Amygdala (tissue), 56 donors: ENCODE data around the gene PPARG.
A peak's percentile ranks its signal among the peaks of the same experiment; 100 is the strongest.
"Not testable (repeated sequence)": the region's sequence is repeated elsewhere in the genome, so short reads cannot be mapped to it uniquely, and the experiment has no call there.

Experiments used
- DNase-seq, 56 donors: peaks; one replicate each; lab custom pipeline; 2025; lab: John Stamatoyannopoulos, UW

PPARG gene

DNA sequence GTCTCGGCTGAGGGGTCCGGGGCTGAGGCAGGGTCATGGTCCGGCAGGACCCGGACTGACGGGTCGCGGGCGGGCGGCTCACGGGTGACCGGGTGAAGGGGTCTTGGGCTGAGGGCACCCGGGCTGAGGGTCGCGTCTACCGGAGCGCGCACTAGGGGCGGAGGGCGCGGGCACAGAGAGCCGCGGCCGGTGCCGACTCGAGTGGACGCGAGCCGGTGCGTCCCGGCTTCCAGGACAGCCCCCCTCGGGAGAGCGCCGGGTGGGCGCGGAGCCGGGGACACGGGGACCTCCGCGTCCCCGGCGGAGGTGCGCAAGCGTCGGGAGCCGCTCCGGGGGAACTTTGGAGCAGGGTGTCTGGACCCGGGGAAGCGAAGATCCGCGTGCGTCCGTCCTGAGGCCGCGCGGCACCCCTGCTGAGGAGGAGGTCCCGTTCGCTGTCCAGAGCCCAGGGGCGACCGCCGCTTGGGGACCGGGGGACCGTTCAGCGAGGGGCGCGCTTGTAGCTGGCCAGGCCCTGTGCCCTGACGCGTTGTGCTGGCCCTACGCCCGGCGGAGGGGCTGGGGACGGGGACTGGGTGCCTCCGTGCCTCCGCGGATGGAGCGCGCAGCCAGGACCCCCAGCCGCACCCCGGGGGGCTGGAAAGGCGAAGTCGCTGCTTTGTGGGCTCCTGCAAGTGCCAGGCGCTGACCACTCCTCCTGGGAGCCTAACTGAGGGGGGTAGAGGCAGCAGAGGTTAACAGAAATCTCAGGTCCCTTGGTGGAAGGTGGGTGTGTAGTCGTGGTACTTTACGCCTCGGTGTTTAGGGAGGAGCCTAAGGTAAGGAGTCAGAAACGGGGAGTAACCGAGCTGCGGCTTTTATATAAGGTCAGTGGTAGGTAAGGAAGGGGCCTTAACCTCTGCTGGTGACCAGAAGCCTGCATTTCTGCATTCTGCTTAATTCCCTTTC, at the start of gene PPARG:
TSS of gene PPARG (plus strand) at position 889 of the 948 bp plus-strand sequence. CDS start 90,642 bp downstream, outside the sequence.
- DNase-seq: peak in 3 of 56 donors; percentile 6 to 19 (median 6)

DNA sequence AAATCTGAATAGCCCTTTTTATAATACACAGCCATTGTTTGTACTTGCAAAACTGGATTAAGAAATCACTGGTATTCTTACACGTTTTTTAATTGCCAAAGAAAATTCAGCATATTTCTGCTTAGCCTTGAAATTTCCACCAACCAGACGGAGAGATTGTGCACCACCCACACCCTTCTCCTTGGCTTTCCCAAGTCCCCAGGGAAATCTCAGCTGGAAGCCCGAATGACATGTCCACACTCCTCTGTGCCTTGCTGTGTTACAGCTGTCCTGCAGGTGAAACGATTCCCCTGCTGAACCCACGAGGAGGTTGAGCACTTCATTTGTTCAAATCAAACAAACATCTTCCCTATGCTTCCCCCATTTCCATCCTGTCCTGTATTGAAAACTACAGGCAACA, 49.6 kb upstream of the PPARG start:
- no peak for DNase-seq

DNA sequence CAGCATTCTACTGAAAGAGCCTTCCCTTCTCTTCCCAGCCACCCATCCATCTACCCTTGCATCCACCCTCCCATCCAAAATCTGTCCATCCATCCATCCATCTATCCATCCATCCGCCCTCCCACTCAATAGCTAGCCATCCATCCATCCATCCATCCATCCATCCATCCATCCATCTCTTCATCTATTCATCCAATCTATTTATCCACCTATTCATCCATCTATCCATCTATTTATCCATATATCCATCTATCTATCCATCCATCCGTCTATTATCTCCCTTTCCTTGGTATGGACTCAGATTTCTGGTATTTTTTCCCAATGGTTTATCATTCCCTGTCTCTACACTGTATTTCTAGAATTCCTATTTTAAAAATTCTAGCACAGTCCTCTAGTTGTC, 46.1 kb upstream of the PPARG start:
- no peak for DNase-seq

DNA sequence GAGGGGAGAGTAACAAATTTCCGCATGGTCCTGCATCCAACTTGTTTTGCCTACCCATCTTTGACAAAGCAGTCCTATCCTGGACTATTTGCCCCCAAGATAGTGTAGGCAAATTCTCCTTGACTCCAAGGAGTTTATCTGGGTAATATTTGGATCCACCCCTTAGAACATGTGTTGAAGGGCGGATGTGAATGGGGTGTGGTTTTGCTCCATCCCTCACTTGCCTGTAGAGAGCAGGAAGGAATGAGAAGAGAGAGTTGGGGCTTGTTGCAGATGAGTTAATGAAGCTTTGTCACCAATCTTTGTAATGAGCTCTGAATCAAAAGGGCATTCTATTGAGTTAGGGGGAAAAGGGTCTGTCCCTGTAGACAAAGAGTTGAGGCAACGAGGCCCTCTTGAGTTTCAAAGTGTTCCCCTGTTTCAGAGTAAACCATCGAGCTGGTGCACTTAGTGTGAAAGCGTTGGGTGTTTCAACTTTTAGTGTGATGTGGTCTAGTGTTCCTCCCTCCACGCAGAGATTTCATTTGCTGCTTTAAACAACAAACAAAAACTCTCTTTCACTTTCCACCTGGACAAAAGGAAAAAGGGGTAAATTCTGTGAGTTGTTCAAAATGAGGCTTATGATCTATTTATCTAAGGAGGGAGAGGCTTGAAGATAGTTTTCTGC, 42.2 kb upstream of the PPARG start:
- no peak for DNase-seq

DNA sequence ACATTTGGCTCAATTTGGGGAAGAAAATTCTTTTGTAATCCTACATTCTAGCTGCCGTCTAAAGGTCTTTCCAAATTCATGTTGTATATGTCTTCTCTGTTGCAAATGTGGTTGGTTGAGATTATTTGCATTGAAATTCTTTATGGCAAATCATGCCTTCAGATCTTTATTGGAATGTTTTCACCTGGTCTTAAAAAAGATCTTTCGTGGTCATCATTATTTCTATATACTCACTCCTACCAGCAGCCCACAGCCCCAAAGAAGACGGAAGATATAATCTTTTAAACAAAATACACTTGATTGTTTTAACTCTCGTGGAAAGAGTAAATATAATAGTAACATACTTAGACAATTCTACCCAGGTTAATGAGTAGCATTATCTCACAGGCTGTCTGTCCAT, 41.5 kb upstream of the PPARG start:
- DNase-seq: no peak

DNA sequence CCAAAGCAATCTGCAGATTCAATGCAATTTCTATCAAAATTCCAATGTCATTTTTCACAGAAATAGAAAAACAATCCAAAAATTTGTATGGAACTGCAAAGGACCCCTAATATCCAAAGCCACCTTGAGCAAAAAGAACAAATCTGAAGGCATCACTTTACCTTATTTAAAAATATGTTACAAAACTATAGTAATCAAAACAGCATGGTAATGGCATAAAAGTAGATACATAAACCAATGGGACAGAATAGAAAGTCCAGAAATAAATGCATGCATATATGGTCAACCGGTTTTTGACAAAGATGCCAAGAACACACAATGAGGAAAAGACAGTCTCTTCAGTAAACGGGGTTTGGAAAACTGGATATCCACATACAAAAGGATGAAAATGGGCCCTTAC, 39.4 kb upstream of the PPARG start:
- no peak for DNase-seq

DNA sequence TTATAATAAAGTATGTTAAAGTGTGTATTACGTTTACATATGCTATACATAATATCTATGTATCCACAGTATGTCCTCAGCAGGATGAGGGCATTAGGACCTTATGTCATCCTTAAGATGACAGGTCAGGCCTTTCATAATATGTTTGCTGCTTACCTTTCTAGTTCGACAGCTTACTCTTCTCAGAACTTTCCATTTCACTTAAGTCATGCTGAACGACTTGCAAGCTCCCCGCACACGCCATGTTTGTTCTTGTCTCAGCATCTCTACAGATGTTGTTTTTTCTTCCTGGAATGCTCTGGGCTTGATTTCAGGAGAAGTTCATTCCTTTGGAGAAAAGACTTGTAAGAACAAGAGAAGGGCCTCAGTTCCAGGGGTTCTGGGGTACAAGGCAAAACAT, 36.0 kb upstream of the PPARG start:
- DNase-seq: no peak

DNA sequence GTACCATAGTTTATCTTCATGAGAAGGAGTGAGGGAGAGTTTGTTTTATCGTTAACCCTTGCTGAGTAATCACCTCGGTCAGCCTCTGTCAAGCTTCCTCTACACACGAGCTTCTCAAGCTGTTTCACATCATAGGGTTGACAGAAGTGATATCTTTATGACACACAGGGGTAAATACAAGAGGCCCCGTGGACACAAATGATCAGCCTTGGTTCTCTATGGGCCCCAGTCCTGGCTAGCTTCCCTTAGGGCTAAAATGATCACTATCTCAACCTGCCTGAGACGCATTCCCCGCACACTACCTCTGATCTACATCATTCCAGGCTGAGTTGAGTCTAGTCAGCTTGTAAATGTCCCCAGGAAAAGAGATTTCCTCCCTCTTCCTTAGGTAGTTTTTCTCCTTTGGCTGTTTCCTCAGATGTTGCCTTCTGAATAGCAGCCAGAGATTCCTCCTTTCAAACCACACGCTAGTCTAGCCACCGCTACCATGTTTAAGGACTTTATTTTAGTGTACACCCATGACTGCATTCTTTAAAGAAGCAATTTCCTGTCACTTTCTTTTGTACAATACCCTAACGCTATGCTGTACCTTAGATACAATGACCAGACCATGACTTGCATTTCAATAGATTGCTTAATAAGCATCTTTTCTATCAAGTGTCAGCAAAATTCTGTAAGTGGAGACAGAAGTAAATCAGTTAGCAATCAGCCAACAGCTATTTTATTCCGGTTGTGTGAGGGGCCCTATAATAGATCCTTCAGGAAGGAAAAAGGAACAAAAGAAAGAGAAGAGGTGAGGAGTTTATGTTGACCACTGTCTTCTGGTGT, 35.1 kb upstream of the PPARG start:
- no peak for DNase-seq

DNA sequence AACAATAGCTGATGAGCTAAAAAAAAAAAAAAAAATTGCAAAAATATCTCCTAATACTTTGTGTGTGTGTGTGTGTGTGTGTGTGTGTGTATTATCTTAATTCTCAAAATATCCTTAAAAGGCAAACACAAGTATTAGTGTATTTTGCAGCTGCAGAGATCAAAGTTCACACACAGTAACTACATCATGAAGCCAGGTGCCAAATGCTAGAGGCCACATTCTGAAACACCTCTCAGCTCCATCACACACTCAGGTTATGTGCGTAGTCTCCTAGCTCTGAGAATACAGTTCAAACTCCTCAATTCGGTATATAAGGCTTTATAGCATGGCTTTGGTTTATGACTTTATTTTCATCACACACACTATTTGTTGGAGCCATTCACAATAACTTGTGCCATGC, 33.5 kb upstream of the PPARG start:
- no peak for DNase-seq

DNA sequence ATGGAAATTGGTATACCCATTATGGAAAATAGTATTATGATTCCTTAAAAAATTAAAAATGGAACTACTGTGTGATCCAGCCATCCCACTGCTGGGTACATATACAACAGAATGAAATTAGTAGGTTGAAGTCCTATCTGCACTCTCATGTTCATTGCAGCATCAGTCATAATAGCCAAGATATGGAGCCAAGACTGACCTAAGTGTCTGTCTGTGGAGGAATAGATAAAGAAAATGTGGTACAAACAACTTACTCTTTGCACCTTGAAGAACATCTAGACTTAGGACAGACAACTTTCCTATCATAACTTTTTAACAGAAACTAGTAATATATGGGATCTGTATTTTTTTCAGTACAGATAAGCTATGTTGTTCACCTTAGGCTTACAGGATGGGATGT, 30.0 kb upstream of the PPARG start:
- DNase-seq: no peak

DNA sequence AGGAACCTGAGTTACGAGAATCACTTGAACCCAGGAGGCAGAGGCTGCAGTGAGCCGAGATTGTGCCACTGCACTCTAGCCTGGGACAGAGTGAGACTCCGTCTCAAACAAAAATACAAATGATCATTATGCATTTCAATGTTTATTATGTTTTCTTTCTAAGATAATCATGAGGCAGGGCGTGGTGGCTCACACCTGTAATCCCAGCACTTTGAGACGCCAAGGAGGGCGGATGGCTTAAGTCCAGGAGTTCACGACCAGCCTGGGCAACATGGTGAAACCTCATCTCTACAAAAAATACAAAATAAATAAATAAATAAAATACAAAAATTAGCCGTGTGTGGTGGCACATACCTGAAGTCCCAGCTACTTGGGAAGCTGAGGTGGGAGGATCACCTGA, 26.7 kb upstream of the PPARG start:
- not testable (repeated sequence) for DNase-seq

DNA sequence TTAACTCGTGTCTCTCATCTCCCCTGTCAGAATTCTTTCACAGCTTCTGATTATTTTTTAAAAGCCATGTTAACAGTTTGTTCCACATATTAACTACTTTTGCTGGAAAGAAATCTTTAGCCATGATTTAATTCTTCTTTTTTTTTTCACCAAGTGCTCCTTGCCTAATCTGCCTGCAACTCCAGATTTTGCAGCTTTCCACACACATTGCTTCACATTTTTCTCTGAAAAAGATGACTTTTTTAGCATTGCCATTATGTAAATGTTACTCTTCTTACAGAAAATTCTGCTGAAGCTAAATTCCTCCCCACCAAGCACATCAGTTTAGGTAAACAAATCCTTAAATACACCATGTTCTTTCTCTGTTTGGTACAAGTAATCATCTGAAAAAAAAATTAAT, 23.4 kb upstream of the PPARG start:
- no peak for DNase-seq

DNA sequence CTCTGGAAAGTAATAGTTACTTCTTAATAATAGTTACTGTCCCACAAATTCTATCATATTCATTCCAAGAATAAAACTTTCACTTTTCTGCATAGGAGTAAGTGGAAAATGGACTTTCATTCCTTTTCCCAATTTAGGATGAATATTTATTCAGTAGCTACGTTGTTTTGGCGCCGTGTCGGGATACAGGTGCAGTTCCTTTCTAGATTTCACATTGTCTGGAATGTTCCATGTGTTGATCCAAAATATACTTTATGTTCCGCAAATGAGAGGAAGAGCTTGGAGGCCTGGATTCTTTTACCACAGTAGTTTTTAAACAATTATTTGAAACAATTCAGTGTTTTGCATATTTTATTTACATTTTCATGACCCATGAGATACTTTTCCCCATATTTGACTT, 22.8 kb upstream of the PPARG start:
- DNase-seq: no peak

DNA sequence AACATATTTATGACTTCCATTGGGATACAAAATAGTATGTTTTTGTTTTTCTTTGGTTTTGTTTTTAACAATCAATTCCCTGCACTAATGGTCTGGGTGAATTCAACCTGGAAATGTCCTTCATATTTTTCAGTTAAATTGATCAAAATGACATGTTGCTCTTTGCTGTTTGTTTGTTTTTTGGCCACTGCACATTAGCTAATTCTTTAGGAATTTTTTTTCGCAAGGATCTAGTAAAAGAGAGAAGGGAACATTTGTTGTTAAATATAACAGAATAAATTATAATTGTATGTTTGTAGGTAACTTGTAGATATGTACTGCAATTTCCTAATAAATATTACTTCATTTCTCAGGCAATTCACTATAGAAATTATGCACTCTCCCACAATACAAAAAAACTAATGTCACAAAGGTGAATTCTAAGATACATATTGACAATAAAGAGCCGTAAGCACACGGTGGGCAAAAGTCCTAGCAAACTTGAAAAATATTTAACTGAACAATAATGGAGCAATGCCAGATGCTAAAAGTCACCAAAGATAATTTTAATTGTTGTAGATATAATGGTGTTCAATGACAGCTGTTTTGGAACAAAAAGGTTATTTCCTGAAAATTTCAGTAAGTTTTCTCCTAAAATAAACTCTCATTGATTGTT, 21.4 kb upstream of the PPARG start:
- DNase-seq: no peak

DNA sequence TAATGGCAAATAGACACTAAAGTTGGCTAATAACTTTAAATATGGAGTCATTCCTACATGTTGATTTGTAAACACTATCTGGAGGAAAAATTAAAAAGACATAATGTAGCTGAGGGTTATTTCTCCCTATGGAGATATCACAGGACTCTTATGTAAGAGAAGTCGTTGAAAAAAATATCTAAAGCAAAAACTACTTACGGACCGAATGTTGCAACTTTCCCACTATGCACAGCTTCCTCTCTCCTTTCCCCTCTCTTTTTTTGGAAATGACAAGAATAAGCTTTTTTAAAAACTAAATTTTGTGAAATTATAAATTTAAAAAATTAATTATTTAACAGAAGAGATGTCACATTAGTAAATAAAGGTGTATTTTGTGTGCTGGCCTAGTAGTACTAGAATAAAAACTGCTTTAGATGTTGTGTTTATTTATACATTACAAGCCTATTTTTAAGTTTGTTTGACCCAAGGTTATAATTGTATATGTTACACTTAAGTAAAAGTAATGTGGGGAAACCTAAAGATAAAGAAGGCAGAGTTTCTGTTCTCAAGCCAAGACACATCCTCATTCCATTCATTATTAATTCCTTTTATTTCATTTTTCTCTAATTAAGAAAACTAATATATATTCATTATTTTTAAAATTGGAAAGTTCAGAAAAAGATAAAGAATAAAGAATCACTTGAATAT, 20.7 kb upstream of the PPARG start:
- DNase-seq: no peak

DNA sequence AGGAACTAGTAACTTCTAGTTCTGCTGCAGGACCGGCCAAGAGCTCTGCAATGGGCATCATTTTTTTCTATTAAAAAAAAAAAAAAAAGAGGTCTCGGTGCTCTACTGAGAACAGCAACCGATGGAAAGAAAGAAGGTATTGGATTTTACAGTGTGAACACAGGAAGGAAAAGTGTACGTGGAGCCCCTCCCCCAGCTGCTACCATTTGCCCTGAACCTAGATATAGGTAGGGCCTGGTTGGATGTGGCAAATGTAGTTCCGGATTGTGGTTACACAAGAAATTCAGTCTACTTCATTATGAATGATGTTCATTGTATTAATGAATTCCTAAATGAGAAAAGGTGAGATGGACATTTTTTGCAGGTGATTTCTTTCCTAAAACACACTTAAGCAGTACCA, 17.9 kb upstream of the PPARG start:
- no peak for DNase-seq

DNA sequence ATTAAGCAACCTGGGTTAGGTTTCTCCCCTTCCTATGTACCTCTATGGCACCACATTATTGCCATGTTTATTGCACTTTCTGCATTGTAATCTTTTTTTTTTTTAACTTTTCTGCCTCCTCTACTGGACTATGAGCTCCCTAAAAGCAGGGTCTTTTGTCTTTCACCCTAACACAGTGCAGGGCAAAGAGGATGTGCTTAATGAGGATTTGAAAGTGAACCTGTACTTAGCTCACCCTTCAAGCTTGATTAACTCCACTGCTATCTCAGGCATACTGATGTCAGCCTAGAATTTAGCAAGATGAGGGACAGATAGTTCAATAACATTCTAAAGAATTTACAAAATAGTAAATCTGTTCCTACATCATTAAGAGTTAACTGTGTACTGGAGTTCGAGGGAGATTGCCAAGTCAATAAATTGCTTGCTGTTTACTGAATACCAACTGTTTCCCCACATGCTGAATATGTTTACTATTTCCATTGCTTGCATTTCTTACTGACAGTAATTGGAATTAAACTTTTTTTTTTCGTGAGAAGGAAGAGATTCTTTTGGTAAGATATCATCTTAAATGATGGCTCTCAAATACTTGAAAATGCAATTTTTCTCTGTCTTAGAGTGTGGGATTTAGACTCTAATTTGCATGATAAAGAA, 15.7 kb upstream of the PPARG start:
- DNase-seq: no peak

DNA sequence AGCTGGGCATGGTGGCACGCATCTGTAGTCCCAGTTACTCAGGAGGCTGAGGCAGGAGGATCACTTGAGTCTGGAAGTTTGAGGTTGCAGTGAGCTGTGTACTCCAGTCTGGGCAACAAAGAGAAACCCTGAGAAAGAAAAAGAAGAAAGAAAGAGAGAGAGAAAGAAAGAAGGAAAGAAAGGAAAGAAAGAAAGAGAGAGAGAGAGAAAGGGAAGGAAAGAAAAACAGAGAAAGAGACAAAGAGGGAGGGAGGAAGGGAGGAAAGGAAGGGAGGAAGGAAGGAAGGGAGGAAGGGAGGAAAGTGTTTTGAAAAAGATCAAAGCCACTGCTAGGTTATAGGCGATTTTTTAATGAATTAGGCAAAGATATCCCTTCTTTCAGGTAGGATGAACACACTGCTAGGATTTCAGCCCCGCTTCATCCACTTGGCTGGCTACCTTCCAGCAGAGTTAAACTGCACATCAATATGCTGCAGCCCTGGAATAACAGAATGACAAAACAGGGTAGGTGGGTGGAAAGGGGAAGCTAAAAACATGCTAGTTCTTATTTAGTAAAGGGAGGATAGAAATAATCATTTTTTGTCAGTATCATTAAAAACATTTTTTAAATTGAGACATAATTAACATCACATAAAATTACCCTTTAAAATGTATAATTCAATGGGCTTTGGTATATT, 12.8 kb upstream of the PPARG start:
- DNase-seq: no peak

DNA sequence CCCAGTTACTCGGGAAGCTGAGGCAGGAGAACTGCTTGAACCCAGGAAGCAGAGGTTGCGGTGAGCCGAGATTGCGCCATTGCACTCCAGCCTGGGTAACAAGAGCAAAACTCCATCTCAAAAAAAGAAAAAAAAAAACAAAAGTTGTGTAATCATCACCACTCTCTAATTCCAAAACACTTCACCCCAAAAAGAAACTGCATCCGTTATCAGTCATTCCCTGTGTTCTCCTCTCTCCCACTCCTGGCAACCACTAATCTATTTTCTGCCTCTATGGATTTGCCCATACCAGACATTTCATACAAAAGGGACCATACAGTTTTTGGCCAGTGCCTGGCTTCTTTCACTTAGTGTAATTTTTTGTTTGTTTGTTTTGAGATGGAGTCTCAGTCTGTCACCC, 12.0 kb upstream of the PPARG start:
- not testable (repeated sequence) for DNase-seq
